Adipose tissue (tissue), 3 donors: Measurements from ENCODE around the gene PI4KA. TPM values are rescaled to one million over a fixed set of nuclear protein-coding genes. Genes with fewer than 3 reads are reported as not detected.
"Not testable (repeated sequence)": the region's sequence is repeated elsewhere in the genome, so short reads cannot be mapped to it uniquely, and the experiment has no call there.

ENCODE experiments used
- H3K27ac ChIP-seq: one replicate; pipeline ENCODE4 v1.5.1; 2013; ENCODE audit warnings: low read depth, low read length
- WGBS, 3 donors: extraction: QIAGEN DNeasy Blood & Tissue Kit; methylation state at CpG; one replicate each; pipeline ENCODE4 v1.1.7; 2013; 5-methylcytosine and 5-hydroxymethylcytosine counted together
- polyA plus RNA-seq, 3 donors: library from polyadenylated mRNA; stranded (reverse); fragments of 200-250 nt; gene quantifications; one replicate each; pipeline ENCODE4 v1.2.3, GENCODE V29; 2013
- donor health status: healthy with polysubstance abuse.
- donor health status: Bipolar disorder and iron deficiency.
- donor health status: healthy.

Gene PI4KA
- polyA plus RNA-seq, 3 donors = 18.4 to 34.6 (median 33.5) TPM

GRCh38 chr22:20671409-20672081 lies 187.1 kb downstream of the PI4KA start:
- 82 to 87% (median 86%) methylated on average over 6 of the region's 6 CpGs for WGBS, 3 donors
- no peak overlapping the region for H3K27ac ChIP-seq

- 44 to 61% (median 48%) methylated on average over 60 to 73 of the region's 73 CpGs for WGBS, 3 donors
- H3K27ac ChIP-seq = not testable (repeated sequence)
Measured at GRCh38 chr22:20670457-20671261, 188.0 kb downstream of the PI4KA start.

GRCh38 chr22:20669884-20670283 lies 188.7 kb downstream of the PI4KA start:
- WGBS, 3 donors = 77 to 91% (median 78%) methylated on average over 10 to 12 of the region's 13 CpGs

GRCh38 chr22:20669471-20669870 lies 189.1 kb downstream of the PI4KA start:
- H3K27ac ChIP-seq = not testable (repeated sequence)
- 82 to 88% (median 84%) methylated on average over 3 to 13 of the region's 15 CpGs for WGBS, 3 donors

More at GRCh38 chr22:20669884-20670283, 188.7 kb downstream of the PI4KA start:
- H3K27ac ChIP-seq = not testable (repeated sequence)

- 80 to 89% (median 88%) methylated on average over 7 to 13 of the region's 13 CpGs for WGBS, 3 donors
- not testable (repeated sequence) for H3K27ac ChIP-seq
Measured at GRCh38 chr22:20668769-20669168, 189.8 kb downstream of the PI4KA start.

- WGBS, 3 donors = 68 to 92% (median 78%) methylated on average over 14 to 27 of the region's 27 CpGs
- H3K27ac ChIP-seq = not testable (repeated sequence)
Measured at GRCh38 chr22:20668226-20668625, 190.4 kb downstream of the PI4KA start.

- not testable (repeated sequence) for H3K27ac ChIP-seq
- 66 to 75% (median 75%) methylated on average over 8 to 20 of the region's 27 CpGs for WGBS, 3 donors
Measured at GRCh38 chr22:20667548-20667947, 191.1 kb downstream of the PI4KA start.

- no peak overlapping the region for H3K27ac ChIP-seq
- 68 to 92% (median 80%) methylated on average over 1 of the region's 1 CpG for WGBS, 3 donors
Measured at GRCh38 chr22:20666560-20666959, 192.1 kb downstream of the PI4KA start.

GRCh38 chr22:20664594-20664959 lies 194.0 kb downstream of the PI4KA start:
- no peak overlapping the region for H3K27ac ChIP-seq
- 93 to 100% (median 98%) methylated on average over 1 of the region's 1 CpG for WGBS, 3 donors

- 86 to 93% (median 88%) methylated on average over 7 of the region's 7 CpGs for WGBS, 3 donors
Measured at GRCh38 chr22:20663941-20664593, 194.5 kb downstream of the PI4KA start.

GRCh38 chr22:20663137-20663828 lies 195.3 kb downstream of the PI4KA start:
- no peak overlapping the region for H3K27ac ChIP-seq
- 90 to 97% (median 95%) methylated on average over 1 of the region's 1 CpG for WGBS, 3 donors

More at GRCh38 chr22:20663941-20664593, 194.5 kb downstream of the PI4KA start:
- no peak overlapping the region for H3K27ac ChIP-seq

- 77 to 82% (median 78%) methylated on average over 4 of the region's 4 CpGs for WGBS, 3 donors
- not testable (repeated sequence) for H3K27ac ChIP-seq
Measured at GRCh38 chr22:20662524-20663036, 196.0 kb downstream of the PI4KA start.

GRCh38 chr22:20661473-20661872 lies 197.1 kb downstream of the PI4KA start:
- 89 to 97% (median 95%) methylated on average over 1 of the region's 1 CpG for WGBS, 3 donors
- H3K27ac ChIP-seq = no peak overlapping the region

- 91 to 92% (median 92%) methylated on average over 6 of the region's 6 CpGs for WGBS, 3 donors
- no peak overlapping the region for H3K27ac ChIP-seq
Measured at GRCh38 chr22:20660441-20661054, 198.1 kb downstream of the PI4KA start.

- WGBS, 3 donors = 79 to 90% (median 80%) methylated on average over 2 of the region's 2 CpGs
Measured at GRCh38 chr22:20659920-20660319, 198.7 kb downstream of the PI4KA start.

GRCh38 chr22:20659258-20659657 lies 199.4 kb downstream of the PI4KA start:
- WGBS, 3 donors = 68 to 77% (median 73%) methylated on average over 1 of the region's 1 CpG
- no peak overlapping the region for H3K27ac ChIP-seq

More at GRCh38 chr22:20659920-20660319, 198.7 kb downstream of the PI4KA start:
- H3K27ac ChIP-seq = no peak overlapping the region

- WGBS, 3 donors = 75 to 86% (median 76%) methylated on average over 11 of the region's 11 CpGs
Measured at GRCh38 chr22:20658433-20659222, 200.0 kb downstream of the PI4KA start.

More at GRCh38 chr22:20658433-20659222, 200.0 kb downstream of the PI4KA start:
- H3K27ac ChIP-seq = no peak overlapping the region
